ENCODE measurements around the gene TUBB2A.
A peak's percentile ranks its signal among the peaks of the same experiment; 100 is the strongest.
"Not testable (repeated sequence)": the region's sequence is repeated elsewhere in the genome, so short reads cannot be mapped to it uniquely, and the experiment has no call there.

Gene TUBB2A

GRCh38 chr6:3159805-3160781 lies 2.7 kb upstream of the TUBB2A start:
- peak overlapping the region in 9 of 11 experiments; percentile 14 to 91 (median 57); a peak in 16 of 22 replicates for H3K4me2 ChIP-seq
- H3K9me3 ChIP-seq (replicated peaks in 1 of 11), result peaks cover 0 to 7% (median 0%) of the 10 kb centered on the region in 11 experiments; a peak in 2 of 22 replicates
- no peak overlapping the region for H3K4me3 ChIP-seq
- no peak for TF ChIP-seq Cebpa-rat (IDR thresholded peaks at IDR 0.05)
- H3K27ac ChIP-seq, result no peak overlapping the region
- H3K9ac ChIP-seq, result no peak overlapping the region
- peaks cover 0 to 17% (median 0%) of the 10 kb centered on the region in 11 experiments; a peak in 5 of 22 replicates for H4K20me1 ChIP-seq
- H3K36me3 ChIP-seq, result peaks cover 0 to 7% (median 6%) of the 10 kb centered on the region in 11 experiments; a peak in 13 of 22 replicates
- H3K4me1 ChIP-seq, result peaks cover 30 to 57% (median 46%) of the 10 kb centered on the region in 10 experiments
- peaks cover 0 to 4% (median 0%) of the 10 kb centered on the region in 11 experiments; a peak in 2 of 22 replicates for H3K27me3 ChIP-seq

- H3K9me3 ChIP-seq (replicated peaks in 1 of 11); H3K27me3 ChIP-seq: not testable (repeated sequence)
- Histone ChIP-seq H3K36me3 (peaks cover 3 to 28% (median 12%) of the 10 kb centered on the region in 11 experiments; a peak in 17 of 22 replicates), H3K27ac (peak overlapping the region; percentile 24 to 97 (median 82); a peak in 21 of 22 replicates), H4K20me1 (peaks cover 0 to 19% (median 0%) of the 10 kb centered on the region in 11 experiments; a peak in 5 of 22 replicates), H3K4me3 (peak overlapping the region; percentile 78 to 96 (median 85)), H3K4me2 (peak overlapping the region; percentile 84 to 99 (median 95)), H3K4me1 (peaks cover 29 to 51% (median 37%) of the 10 kb centered on the region in 10 experiments), H3K9ac (peak overlapping the region; percentile 72 to 97 (median 86))
Measured at GRCh38 chr6:3156184-3157130, 887 bp downstream of the TUBB2A start.

- not testable (repeated sequence) for H3K9ac ChIP-seq; H3K9me3 ChIP-seq (replicated peaks in 1 of 11); H3K27me3 ChIP-seq; H3K27ac ChIP-seq
- Histone ChIP-seq H4K20me1 (peaks cover 0 to 19% (median 0%) of the 10 kb centered on the region in 11 experiments; a peak in 5 of 22 replicates), H3K36me3 (peaks cover 3 to 28% (median 12%) of the 10 kb centered on the region in 11 experiments; a peak in 18 of 22 replicates), H3K4me1 (peaks cover 21 to 53% (median 40%) of the 10 kb centered on the region in 10 experiments), H3K4me2 (peak overlapping the region in 8 of 11 experiments; percentile 13 to 98 (median 60); a peak in 9 of 22 replicates), H3K4me3 (0 out of 20 replicates have a peak overlapping the region, but pooled peaks of 1 of the 10 experiments have one; percentile 87)
Measured at GRCh38 chr6:3155416-3155815, 1.9 kb downstream of the TUBB2A start.

- H3K9ac ChIP-seq, result peak overlapping the region in 4 of 11 experiments; percentile 5 to 53 (median 32); a peak in 4 of 22 replicates
- peaks cover 12 to 35% (median 25%) of the 10 kb centered on the region in 11 experiments; a peak in 21 of 22 replicates for H3K36me3 ChIP-seq
- H3K4me3 ChIP-seq, result no peak overlapping the region
- peaks cover 0 to 7% (median 5%) of the 10 kb centered on the region in 11 experiments; a peak in 15 of 22 replicates for H3K9me3 ChIP-seq (replicated peaks in 1 of 11)
- H3K27ac ChIP-seq, result peak overlapping the region in 5 of 11 experiments; percentile 13 to 72 (median 66); a peak in 10 of 22 replicates
- TF ChIP-seq Cebpa-rat (IDR thresholded peaks at IDR 0.05), result peak in 4 of 11 experiments; percentile 36 to 82 (median 70); a peak in 6 of 22 replicates
- peak overlapping the region in 9 of 11 experiments; percentile 2 to 68 (median 54); a peak in 16 of 22 replicates for H3K4me2 ChIP-seq
- peaks cover 0 to 45% (median 34%) of the 10 kb centered on the region in 10 experiments; a peak in 16 of 20 replicates for H3K4me1 ChIP-seq
- H3K27me3 ChIP-seq, result no peaks in the 10 kb centered on the region
- H4K20me1 ChIP-seq, result peaks cover 0 to 19% (median 0%) of the 10 kb centered on the region in 11 experiments; a peak in 5 of 22 replicates
Measured at GRCh38 chr6:3152689-3153088, 4.7 kb downstream of the TUBB2A start.

GRCh38 chr6:3151691-3152090 lies 5.7 kb downstream of the TUBB2A start:
- Histone ChIP-seq H3K9ac (no peak overlapping the region), H3K27me3 (no peaks in the 10 kb centered on the region), H3K9me3 (replicated peaks in 1 of 11) (peaks cover 0 to 14% (median 8%) of the 10 kb centered on the region in 11 experiments; a peak in 15 of 22 replicates), H3K4me2 (peak overlapping the region in 8 of 11 experiments; percentile 23 to 65 (median 53); a peak in 15 of 22 replicates), H3K4me3 (no peak overlapping the region), H3K27ac (peak overlapping the region in 4 of 11 experiments; percentile 64 to 72 (median 67); a peak in 7 of 22 replicates), H4K20me1 (peaks cover 0 to 15% (median 0%) of the 10 kb centered on the region in 11 experiments; a peak in 5 of 22 replicates), H3K4me1 (peaks cover 0 to 46% (median 34%) of the 10 kb centered on the region in 10 experiments; a peak in 16 of 20 replicates), H3K36me3 (peaks cover 18 to 43% (median 31%) of the 10 kb centered on the region in 11 experiments; a peak in 21 of 22 replicates)
- TF ChIP-seq Cebpa-rat (IDR thresholded peaks at IDR 0.05), result no peak

GRCh38 chr6:3147914-3148757 lies 9.2 kb downstream of the TUBB2A start:
- no peak overlapping the region for H3K4me3 ChIP-seq
- peaks cover 0 to 29% (median 22%) of the 10 kb centered on the region in 10 experiments; a peak in 16 of 20 replicates for H3K4me1 ChIP-seq
- TF ChIP-seq Cebpa-rat (IDR thresholded peaks at IDR 0.05), result no peak
- peaks cover 0 to 14% (median 8%) of the 10 kb centered on the region in 11 experiments; a peak in 15 of 22 replicates for H3K9me3 ChIP-seq (replicated peaks in 1 of 11)
- no peaks in the 10 kb centered on the region for H4K20me1 ChIP-seq
- no peak overlapping the region for H3K9ac ChIP-seq
- no peak overlapping the region for H3K27ac ChIP-seq
- H3K27me3 ChIP-seq, result no peaks in the 10 kb centered on the region
- peaks cover 10 to 37% (median 22%) of the 10 kb centered on the region in 11 experiments; a peak in 19 of 22 replicates for H3K36me3 ChIP-seq
- no peak overlapping the region for H3K4me2 ChIP-seq

- H3K27me3 ChIP-seq, result no peaks in the 10 kb centered on the region
- peaks cover 10 to 26% (median 21%) of the 10 kb centered on the region in 10 experiments for H3K4me1 ChIP-seq
- no peaks in the 10 kb centered on the region for H4K20me1 ChIP-seq
- no peak overlapping the region for H3K27ac ChIP-seq
- no peak overlapping the region for H3K9ac ChIP-seq
- peaks cover 0 to 14% (median 8%) of the 10 kb centered on the region in 11 experiments; a peak in 15 of 22 replicates for H3K9me3 ChIP-seq (replicated peaks in 1 of 11)
- no peak overlapping the region for H3K4me2 ChIP-seq
- TF ChIP-seq Cebpa-rat (IDR thresholded peaks at IDR 0.05), result no peak
- peaks cover 10 to 54% (median 25%) of the 10 kb centered on the region in 11 experiments; a peak in 21 of 22 replicates for H3K36me3 ChIP-seq
- H3K4me3 ChIP-seq, result no peak overlapping the region
Measured at GRCh38 chr6:3144571-3144970, 12.8 kb downstream of the TUBB2A start.

All from BLaER1 treated with 17β-estradiol and CSF1 and Interleukin-3, amounts not matched to agents 10 nM and 100 nM (cell line).